Left lung (tissue), 10 donors: ENCODE results near the gene MCRIP2. TPM values are rescaled to one million over a fixed set of nuclear protein-coding genes. Genes with fewer than 3 reads are reported as not detected.

Experiments used
- ATAC-seq: fragments of 200-7000 bp; cut with Tn5 transposase; one replicate; pipeline ENCODE4 v1.9.1; 2020; ENCODE audit warnings: moderate library complexity
- DNase-seq, 4 donors: peaks; one replicate each; pipeline ENCODE4 v3.0.0-alpha.2; 2013 to 2020
- H3K27ac ChIP-seq, 2 donors: fragments of 200-600 bp; sonication (generic) in 1 of 2; one replicate each; pipeline versions ENCODE4 v1.5.0 to v1.8.0; 2020 to 2021
- H3K27me3 ChIP-seq, 2 donors: fragments of 200-600 bp; sonication (generic) in 1 of 2; one replicate each; pipeline versions ENCODE4 v1.5.0 to v1.8.0; 2020 to 2021
- H3K36me3 ChIP-seq, 2 donors: fragments of 200-600 bp; sonication (generic) in 1 of 2; one replicate each; pipeline versions ENCODE4 v1.5.0 to v1.8.0; 2020 to 2021
- H3K4me1 ChIP-seq, 2 donors: fragments of 200-600 bp; one replicate each; pipeline ENCODE4 v1.8.0; 2021
- H3K4me3 ChIP-seq, 2 donors: fragments of 200-600 bp; sonication (generic) in 1 of 2; one replicate each; pipeline versions ENCODE4 v1.5.0 to v1.8.0; 2020 to 2021; ENCODE audit warnings: mild to moderate bottlenecking in 1 of 2
- H3K9me3 ChIP-seq, 2 donors: fragments of 200-600 bp; sonication (generic) in 1 of 2; one replicate each; pipeline versions ENCODE4 v1.5.0 to v1.8.0; 2020 to 2021
- intact Hi-C, 2 donors: fragments of 100-400 bp; cut with DNase I; formaldehyde crosslinking; loops; one replicate each; pipeline versions ENCODE4 v1.11.2 to v1.14.2; 2022
- polyA plus RNA-seq, 6 donors: library from polyadenylated mRNA; unstranded; fragments of 120-200 nt; gene quantifications; one replicate each; pipeline ENCODE4 v1.2.1, GENCODE V29; 2013; ENCODE audit not compliant: insufficient read length in 6 of 6
- total RNA-seq, 2 donors: library from RNA; stranded (reverse); fragmentation: NEBNext Ultra II Directional; extraction: Animal tissue kit (Norgen Biotek cat#: 25700); gene quantifications; one replicate each; pipeline ENCODE4 v1.2.1, GENCODE V29; 2021
- TF ChIP-seq, protein P1 (sequence below), 2 donors: fragments of 200-600 bp; sonication (generic) in 1 of 2; IDR thresholded peaks; one replicate each; pipeline versions ENCODE4 v1.5.0 to v1.8.0; 2021; ENCODE audit warnings: antibody characterized with exemption in 2 of 2
- donor health status: DM: no; HTN: yes; CAD: no.
- donor health status: DM: no; HTN: no; CAD: no.

Gene MCRIP2
- total and polyA plus RNA-seq, 8 donors, result 6.8 to 42.5 (median 12.1) TPM

GRCh38 chr16:671353-672131, 29.9 kb downstream of the MCRIP2 start:
- intact Hi-C loops, result no loop called here
- no peak overlapping the region for H3K4me3 ChIP-seq
- DNase-seq (no peak), ATAC-seq (no peak)
- TF ChIP-seq, protein P1, sequence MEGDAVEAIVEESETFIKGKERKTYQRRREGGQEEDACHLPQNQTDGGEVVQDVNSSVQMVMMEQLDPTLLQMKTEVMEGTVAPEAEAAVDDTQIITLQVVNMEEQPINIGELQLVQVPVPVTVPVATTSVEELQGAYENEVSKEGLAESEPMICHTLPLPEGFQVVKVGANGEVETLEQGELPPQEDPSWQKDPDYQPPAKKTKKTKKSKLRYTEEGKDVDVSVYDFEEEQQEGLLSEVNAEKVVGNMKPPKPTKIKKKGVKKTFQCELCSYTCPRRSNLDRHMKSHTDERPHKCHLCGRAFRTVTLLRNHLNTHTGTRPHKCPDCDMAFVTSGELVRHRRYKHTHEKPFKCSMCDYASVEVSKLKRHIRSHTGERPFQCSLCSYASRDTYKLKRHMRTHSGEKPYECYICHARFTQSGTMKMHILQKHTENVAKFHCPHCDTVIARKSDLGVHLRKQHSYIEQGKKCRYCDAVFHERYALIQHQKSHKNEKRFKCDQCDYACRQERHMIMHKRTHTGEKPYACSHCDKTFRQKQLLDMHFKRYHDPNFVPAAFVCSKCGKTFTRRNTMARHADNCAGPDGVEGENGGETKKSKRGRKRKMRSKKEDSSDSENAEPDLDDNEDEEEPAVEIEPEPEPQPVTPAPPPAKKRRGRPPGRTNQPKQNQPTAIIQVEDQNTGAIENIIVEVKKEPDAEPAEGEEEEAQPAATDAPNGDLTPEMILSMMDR (IDR thresholded peaks at IDR 0.05), result no peak
- H3K36me3 ChIP-seq, result peaks cover 0 to 56% of the 10 kb centered on the region in 2 donors
- H3K27me3 ChIP-seq, result peaks cover 0 to 22% of the 10 kb centered on the region in 2 donors
- no peak overlapping the region for H3K27ac ChIP-seq
- no peaks in the 10 kb centered on the region for H3K9me3 ChIP-seq
- peaks cover 11 to 36% of the 10 kb centered on the region in 2 donors for H3K4me1 ChIP-seq

GRCh38 chr16:672371-672770, 30.7 kb downstream of the MCRIP2 start:
- Histone ChIP-seq H3K4me3 (no peak overlapping the region), H3K36me3 (peaks cover 0 to 56% of the 10 kb centered on the region in 2 donors)
- intact Hi-C loops, result no loop called here

GRCh38 chr16:672851-673250, 31.2 kb downstream of the MCRIP2 start:
- DNase-seq (no peak), ATAC-seq (no peak)
- Histone ChIP-seq H3K27me3 (peaks cover 0 to 33% of the 10 kb centered on the region in 2 donors), H3K27ac (no peak overlapping the region), H3K4me3 (no peak overlapping the region), H3K4me1 (peaks cover 11 to 40% of the 10 kb centered on the region in 2 donors), H3K9me3 (no peaks in the 10 kb centered on the region), H3K36me3 (peaks cover 0 to 56% of the 10 kb centered on the region in 2 donors)
- TF ChIP-seq, protein P1 (IDR thresholded peaks at IDR 0.05), result no peak
- intact Hi-C loops, result no loop called here

More at GRCh38 chr16:672371-672770, 30.7 kb downstream of the MCRIP2 start:
- no peak for ATAC-seq
- Histone ChIP-seq H3K9me3 (no peaks in the 10 kb centered on the region), H3K27me3 (peaks cover 0 to 31% of the 10 kb centered on the region in 2 donors), H3K27ac (no peak overlapping the region), H3K4me1 (peaks cover 11 to 40% of the 10 kb centered on the region in 2 donors)
- TF ChIP-seq, protein P1 (IDR thresholded peaks at IDR 0.05), result no peak
- DNase-seq, result no peak

DNA sequence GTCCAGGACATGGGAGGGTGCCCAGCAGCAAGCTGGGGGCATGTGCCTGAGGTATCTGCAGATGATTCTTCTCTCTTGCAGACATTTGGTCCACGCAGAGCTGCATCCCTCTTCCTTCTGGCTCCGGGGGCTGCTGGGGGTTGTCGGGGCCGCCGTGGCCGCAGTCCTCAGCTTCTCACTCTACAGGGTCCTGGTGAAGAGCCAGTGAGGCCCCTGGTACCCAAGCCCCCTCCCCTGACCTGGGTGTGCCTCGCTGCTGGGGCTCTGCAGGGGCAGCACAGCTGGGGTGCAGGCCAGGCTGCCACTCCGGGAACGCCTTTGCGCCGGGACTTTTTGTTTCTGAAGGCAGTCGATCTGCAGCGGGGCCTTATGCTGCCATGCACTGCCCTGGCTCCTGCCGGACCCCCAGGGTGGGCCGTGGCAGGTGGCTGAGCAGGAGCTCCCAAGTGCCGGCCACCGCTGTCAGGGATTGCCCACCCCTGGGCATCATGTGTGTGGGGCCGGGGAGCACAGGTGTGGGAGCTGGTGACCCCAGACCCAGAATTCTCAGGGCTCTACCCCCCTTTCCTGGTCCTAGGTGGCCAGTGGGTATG, 31.9 kb downstream of the MCRIP2 start:
- Histone ChIP-seq H3K36me3 (peaks cover 0 to 56% of the 10 kb centered on the region in 2 donors), H3K4me3 (no peak overlapping the region), H3K4me1 (peaks cover 11 to 40% of the 10 kb centered on the region in 2 donors), H3K9me3 (no peaks in the 10 kb centered on the region), H3K27me3 (peaks cover 0 to 33% of the 10 kb centered on the region in 2 donors), H3K27ac (no peak overlapping the region)
- DNase-seq (no peak), ATAC-seq (no peak)
- TF ChIP-seq, protein P1 (IDR thresholded peaks at IDR 0.05), result no peak
- intact Hi-C loops, result no loop called here

- Histone ChIP-seq H3K27me3 (peaks cover 0 to 33% of the 10 kb centered on the region in 2 donors), H3K27ac (no peak overlapping the region), H3K9me3 (no peaks in the 10 kb centered on the region), H3K4me3 (no peak overlapping the region), H3K36me3 (peaks cover 0 to 54% of the 10 kb centered on the region in 2 donors), H3K4me1 (peaks cover 9 to 34% of the 10 kb centered on the region in 2 donors)
- no peak for ATAC-seq
- DNase-seq, result no peak
- intact Hi-C loops, result no loop called here
- TF ChIP-seq, protein P1 (IDR thresholded peaks at IDR 0.05), result no peak
Observed at GRCh38 chr16:674214-674881, 32.7 kb downstream of the MCRIP2 start.
